H1 (cell line): ENCODE measurements around the gene CALD1. TPM values are rescaled to one million over a fixed set of nuclear protein-coding genes. Genes with fewer than 3 reads are reported as not detected.

Experiments used
- CTCF ChIA-PET: fragments of 300-600 bp; sonication (Branson Sonifier 250); formaldehyde crosslinking; loops from one replicate; lab custom pipeline; 2021; ENCODE audit not compliant: partially characterized antibody; lab: Charles Lee
- POLR2A ChIA-PET: fragments of 300-600 bp; sonication (Branson Sonifier 250); formaldehyde crosslinking; loops from one replicate; lab custom pipeline; 2021; ENCODE audit warnings: inconsistent platforms; ENCODE audit not compliant: partially characterized antibody; lab: Charles Lee
- DNase-seq, 2 experiments: peaks; one replicate each; pipeline versions ENCODE4 v3.0.0 to v3.0.0-alpha.2; 2010 to 2022; ENCODE audit warnings: low spot score in 2 of 2, low read depth in 1 of 2, mixed read lengths in 1 of 2
- FAIRE-seq: peaks from 2 replicates; lab custom pipeline; 2011; peaks lifted over from hg19 to GRCh38; lab: Jason Lieb, UNC
- H2AFZ ChIP-seq: 2 replicates; pipeline ENCODE4 v1.8.1; 2012; ENCODE audit warnings: low read length, inconsistent platforms
- H2AK5ac ChIP-seq: 2 replicates; pipeline ENCODE4 v1.6.1; 2013; ENCODE audit warnings: low read depth, low read length
- H2BK120ac ChIP-seq: replicated peaks from 2 replicates; pipeline ENCODE3; 2013; ENCODE audit warnings: low read depth, low read length, inconsistent platforms
- H2BK12ac ChIP-seq: 2 replicates; pipeline ENCODE4 v1.6.1; 2013; ENCODE audit warnings: low read depth, low read length
- H2BK15ac ChIP-seq: 2 replicates; pipeline ENCODE4 v1.6.1; 2013; ENCODE audit warnings: low read length
- H2BK20ac ChIP-seq: 2 replicates; pipeline ENCODE4 v1.6.1; 2013; ENCODE audit warnings: low read length
- H2BK5ac ChIP-seq: 2 replicates; pipeline ENCODE4 v1.6.1; 2013; ENCODE audit warnings: low read depth, low read length
- H3K14ac ChIP-seq: 2 replicates; pipeline ENCODE4 v1.6.1; 2013; ENCODE audit warnings: inconsistent platforms; ENCODE audit not compliant: insufficient read length
- H3K18ac ChIP-seq: 2 replicates; pipeline ENCODE4 v1.6.1; 2013; ENCODE audit warnings: low read length; ENCODE audit errors: extremely low read depth
- H3K23ac ChIP-seq: 2 replicates; pipeline ENCODE4 v1.6.1; 2013; ENCODE audit warnings: inconsistent platforms; ENCODE audit not compliant: insufficient read length
- H3K23me2 ChIP-seq: 2 replicates; pipeline ENCODE4 v1.6.1; 2013; ENCODE audit warnings: low read depth, low read length
- H3K27ac ChIP-seq: 2 replicates; pipeline ENCODE4 v1.6.1; 2011; ENCODE audit warnings: low read depth, low read length, inconsistent platforms
- H3K27me3 ChIP-seq, 4 experiments: replicated peaks in 1 of 4; 1 replicate in 1 of 4; 2 replicates in 3 of 4; pipeline versions ENCODE4 v1.6.1 to v1.8.1; 2011 to 2013; ENCODE audit warnings: low read length in 3 of 4, mild to moderate bottlenecking in 3 of 4, inconsistent platforms in 2 of 4, mixed read lengths in 2 of 4, moderate library complexity in 1 of 4; ENCODE audit not compliant: control insufficient read depth in 3 of 4, insufficient read depth in 3 of 4; ENCODE audit errors: extremely low read depth in 1 of 4
- H3K36me3 ChIP-seq, 4 experiments: 2 replicates each; pipeline versions ENCODE4 v1.6.1 to v1.8.1; 2011 to 2013; ENCODE audit warnings: mild to moderate bottlenecking in 4 of 4, low read length in 3 of 4, moderate library complexity in 2 of 4, control low read depth in 1 of 4, inconsistent platforms in 1 of 4; ENCODE audit not compliant: insufficient read depth in 4 of 4, control insufficient read depth in 2 of 4
- H3K4ac ChIP-seq: replicated peaks from 2 replicates; pipeline ENCODE3; 2013; ENCODE audit warnings: low read length, low read depth, mixed read lengths, inconsistent platforms; ENCODE audit not compliant: insufficient read length
- H3K4me1 ChIP-seq, 4 experiments: replicated peaks in 1 of 4; 1 replicate in 1 of 4; 2 replicates in 3 of 4; pipeline versions ENCODE4 v1.6.1 to v1.8.1; 2011 to 2013; ENCODE audit warnings: low read length in 3 of 4, inconsistent platforms in 2 of 4, mixed read lengths in 1 of 4; ENCODE audit not compliant: insufficient read depth in 4 of 4, control insufficient read depth in 3 of 4
- H3K4me2 ChIP-seq, 2 experiments: 2 replicates each; pipeline versions ENCODE4 v1.6.1 to v1.8.1; 2011 to 2013; ENCODE audit warnings: low read depth in 2 of 2, low read length in 2 of 2, control low read depth in 1 of 2, inconsistent platforms in 1 of 2, mild to moderate bottlenecking in 1 of 2; ENCODE audit not compliant: insufficient read depth in 1 of 2
- H3K4me3 ChIP-seq, 4 experiments: fragments of 200-600, 300-600 bp in 1 of 4; sonication (generic), shearing (Covaris generic), sonication (Bioruptor Twin) in 1 of 4; 2 replicates each; pipeline versions ENCODE4 v1.5.1 to v1.8.1; 2011 to 2016; ENCODE audit warnings: low read length in 4 of 4, low read depth in 3 of 4, control low read depth in 2 of 4, inconsistent platforms in 2 of 4, mild to moderate bottlenecking in 2 of 4, mixed read lengths in 1 of 4, moderate library complexity in 1 of 4; ENCODE audit not compliant: insufficient read depth in 2 of 4; ENCODE audit errors: extremely low read depth in 1 of 4
- H3K56ac ChIP-seq: replicated peaks from 2 replicates; pipeline ENCODE3; 2013; ENCODE audit warnings: low read depth, mild to moderate bottlenecking, mixed read lengths, low read length, inconsistent platforms; ENCODE audit not compliant: insufficient read length
- H3K79me1 ChIP-seq: 2 replicates; pipeline ENCODE4 v1.6.1; 2013; ENCODE audit warnings: low read depth, low read length, control low read depth
- H3K79me2 ChIP-seq, 2 experiments: 2 replicates each; pipeline versions ENCODE4 v1.6.1 to v1.8.1; 2012 to 2013; ENCODE audit warnings: low read length in 2 of 2, mild to moderate bottlenecking in 2 of 2, inconsistent platforms in 1 of 2; ENCODE audit not compliant: insufficient read depth in 2 of 2, control insufficient read depth in 1 of 2
- H3K9ac ChIP-seq, 4 experiments: replicated peaks in 1 of 4; 1 replicate in 1 of 4; 2 replicates in 3 of 4; pipeline versions ENCODE4 v1.6.1 to v1.8.1; 2011 to 2013; ENCODE audit warnings: low read depth in 3 of 4, low read length in 3 of 4, control low read depth in 2 of 4, mild to moderate bottlenecking in 2 of 4, moderate library complexity in 2 of 4, inconsistent platforms in 1 of 4; ENCODE audit errors: extremely low read depth in 1 of 4
- H3K9me3 ChIP-seq, 2 experiments: 2 replicates each; pipeline versions ENCODE4 v1.6.1 to v1.8.1; 2012 to 2013; ENCODE audit warnings: mild to moderate bottlenecking in 2 of 2, moderate library complexity in 2 of 2, control low read depth in 1 of 2, inconsistent platforms in 1 of 2, low read depth in 1 of 2, low read length in 1 of 2, mixed read lengths in 1 of 2; ENCODE audit not compliant: insufficient read depth in 2 of 2
- H4K20me1 ChIP-seq, 2 experiments: replicated peaks in 1 of 2; 2 replicates each; pipeline versions ENCODE3 to v1.8.1; 2011 to 2013; ENCODE audit warnings: inconsistent platforms in 2 of 2, low read length in 2 of 2, mild to moderate bottlenecking in 1 of 2; ENCODE audit not compliant: insufficient read depth in 2 of 2, control insufficient read depth in 1 of 2
- H4K5ac ChIP-seq: 2 replicates; pipeline ENCODE4 v1.6.1; 2013; ENCODE audit warnings: low read length, low read depth, mixed read lengths, inconsistent platforms; ENCODE audit not compliant: insufficient read length
- H4K8ac ChIP-seq: 2 replicates; pipeline ENCODE4 v1.8.0; 2013; ENCODE audit warnings: mild to moderate bottlenecking, moderate library complexity, low read length, inconsistent platforms; ENCODE audit not compliant: insufficient read depth; ENCODE audit errors: extremely low read depth
- H4K91ac ChIP-seq: replicated peaks from 2 replicates; pipeline ENCODE3; 2013; ENCODE audit warnings: low read length, mixed read lengths, inconsistent platforms; ENCODE audit not compliant: insufficient read length
- BACH1 ChIP-seq: IDR thresholded peaks from 2 replicates; pipeline ENCODE4 v1.6.1; 2012; ENCODE audit warnings: low read length, improper control_type of control experiment
- CHD1 ChIP-seq: IDR thresholded peaks from 2 replicates; pipeline ENCODE4 v1.6.1; 2012; ENCODE audit warnings: low read depth, low read length, improper control_type of control experiment
- CHD2 ChIP-seq: IDR thresholded peaks from 2 replicates; pipeline ENCODE4 v1.6.1; 2012; ENCODE audit warnings: low read length, improper control_type of control experiment
- CTBP2 ChIP-seq: IDR thresholded peaks from 2 replicates; pipeline ENCODE4 v1.7.0; 2011; ENCODE audit warnings: borderline replicate concordance, mild to moderate bottlenecking, moderate library complexity, mixed read lengths, low read length; ENCODE audit not compliant: insufficient read depth, insufficient read length
- EP300 ChIP-seq, 2 experiments: IDR thresholded peaks; 1 replicate in 1 of 2; 2 replicates in 1 of 2; pipeline ENCODE4 v1.6.1; 2011 to 2012; ENCODE audit warnings: low read depth in 2 of 2, low read length in 2 of 2, mild to moderate bottlenecking in 2 of 2, borderline replicate concordance in 1 of 2, inconsistent platforms in 1 of 2, moderate library complexity in 1 of 2
- EZH2 ChIP-seq: fragments of 200-600 bp; sonication (generic); IDR thresholded peaks from 2 replicates; pipeline ENCODE4 v1.7.1; 2012; ENCODE audit warnings: low read depth, mild to moderate bottlenecking, moderate library complexity, low read length, inconsistent platforms; ENCODE audit not compliant: severe bottlenecking
- HDAC2 ChIP-seq, 2 experiments: fragments of 300-600 bp in 1 of 2; sonication (generic) in 1 of 2; IDR thresholded peaks; 2 replicates each; pipeline ENCODE4 v1.6.1; 2011 to 2012; ENCODE audit warnings: low read depth in 2 of 2, low read length in 2 of 2, mild to moderate bottlenecking in 2 of 2, moderate library complexity in 2 of 2, borderline replicate concordance in 1 of 2, inconsistent platforms in 1 of 2
- HDAC6 ChIP-seq: IDR thresholded peaks from one replicate; pipeline ENCODE4 v1.7.1; 2012; ENCODE audit warnings: low read depth, mild to moderate bottlenecking, inconsistent platforms, low read length, moderate library complexity
- NRF1 ChIP-seq: IDR thresholded peaks from 2 replicates; pipeline ENCODE4 v1.6.1; 2011; ENCODE audit warnings: mild to moderate bottlenecking, low read depth, low read length, improper control_type of control experiment
- POLR2AphosphoS5 ChIP-seq: IDR thresholded peaks from 2 replicates; pipeline ENCODE4 v1.6.1; 2011; ENCODE audit warnings: low read depth, low read length
- SP1 ChIP-seq: IDR thresholded peaks from 2 replicates; pipeline ENCODE4 v1.6.1; 2011; ENCODE audit warnings: low read depth, low read length
- SRF ChIP-seq: IDR thresholded peaks from 2 replicates; pipeline ENCODE4 v1.6.1; 2011; ENCODE audit warnings: mild to moderate bottlenecking, low read depth, low read length, moderate library complexity
- SUZ12 ChIP-seq: fragments of 200-600 bp; sonication (generic); IDR thresholded peaks from 2 replicates; pipeline ENCODE4 v1.6.1; 2012; ENCODE audit warnings: mild to moderate bottlenecking, inconsistent platforms, low read length, moderate library complexity, mixed read lengths
- WGBS, 2 experiments: shearing (Covaris generic) in 1 of 2; methylation state at CpG; one replicate each; pipeline versions ENCODE4 v1.1.6 to v1.1.7; 2013 to 2015; ENCODE audit warnings: low lambda C conversion rate in 2 of 2, mixed read lengths in 2 of 2, inconsistent platforms in 1 of 2, low coverage in 1 of 2, missing lambda C conversion rate in 1 of 2; ENCODE audit not compliant: insufficient replicate concordance in 2 of 2, insufficient coverage in 1 of 2, insufficient read length in 1 of 2; ENCODE audit errors: extremely low coverage in 1 of 2, missing lambda C conversion rate in 1 of 2; 5-methylcytosine and 5-hydroxymethylcytosine counted together
- polyA plus RNA-seq, 7 experiments: library from polyadenylated mRNA; depleted of rRNA in 3 of 7; stranded (reverse) in 5 of 7; unstranded in 2 of 7; fragments of >200 nt in 5 of 7; fragments of 200-250 nt in 2 of 7; gene quantifications; 1 replicate in 5 of 7; 2 replicates in 1 of 7; 4 replicates in 1 of 7; pipeline versions ENCODE4 v1.2.1 to v1.2.3, GENCODE V29; 2011 to 2013; ENCODE audit warnings: missing spikeins in 2 of 7, mixed read lengths in 2 of 7
- total RNA-seq: library from RNA; stranded (reverse); fragmentation: NEBNext Ultra II Directional; extraction: Animal tissue kit (Norgen Biotek cat#: 25700); gene quantifications from 2 replicates; pipeline ENCODE4 v1.2.1, GENCODE V29; 2021
- TF ChIP-seq, protein P1 (sequence below): IDR thresholded peaks from 2 replicates; pipeline ENCODE4 v1.6.1; 2012; ENCODE audit warnings: inconsistent platforms

CALD1 gene
- total and polyA plus RNA-seq, 2 of the 8 experiments (the other 6 are each of a cell fraction or from before 2014, with no cell fraction given), result 34.3 to 177 TPM

DNA sequence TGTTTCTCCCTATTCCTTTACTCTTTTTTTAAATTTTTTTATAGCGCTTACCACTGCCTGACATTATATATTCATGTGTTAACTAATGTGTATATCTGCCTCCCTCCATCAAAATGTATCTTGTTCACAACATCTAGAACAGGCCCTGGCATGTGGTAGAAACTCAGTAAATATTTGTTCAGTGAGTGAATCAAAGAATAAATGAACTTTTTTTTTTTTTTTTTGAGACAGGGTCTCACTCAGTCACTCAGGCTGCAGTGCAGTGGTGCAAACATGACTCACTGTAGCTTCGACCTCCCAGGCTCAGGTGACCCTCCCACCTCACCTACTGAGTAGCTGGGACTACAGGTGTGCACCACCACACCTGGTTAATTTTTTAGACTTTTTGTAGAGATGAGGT lies 7.5 kb upstream of the CALD1 start:
- WGBS, 2 experiments, result 84% methylated on average over 2 of the region's 2 CpGs; no CpG with 5 or more reads in 1 of the 2 experiments
- H3K4ac ChIP-seq, result no peak overlapping the region
- no peak overlapping the region for H4K5ac ChIP-seq
- H3K79me2 ChIP-seq, result no peaks in the 10 kb centered on the region
- no peak overlapping the region for H3K23ac ChIP-seq
- no peak overlapping the region for H3K14ac ChIP-seq
- H4K20me1 ChIP-seq, result no peaks in the 10 kb centered on the region
- peaks cover 0 to 2% (median 0%) of the 10 kb centered on the region in 4 experiments; a peak in 1 of 7 replicates for H3K4me1 ChIP-seq
- ChIA-PET POLR2A (no interaction called here), CTCF (no interaction called here)
- H3K23me2 ChIP-seq, result no peaks in the 10 kb centered on the region; the same call in 1 of the 2 replicates
- H3K9me3 ChIP-seq, result no peaks in the 10 kb centered on the region
- DNase-seq, result no peak
- no peak overlapping the region for H3K9ac ChIP-seq
- no peak overlapping the region for H4K91ac ChIP-seq
- no peak overlapping the region for H4K8ac ChIP-seq
- no peak overlapping the region for H2BK15ac ChIP-seq
- no peak overlapping the region; the same call in 1 of the 2 replicates for H2BK12ac ChIP-seq
- no peaks in the 10 kb centered on the region for H3K36me3 ChIP-seq
- H2BK20ac ChIP-seq, result no peak overlapping the region
- H3K79me1 ChIP-seq, result no peaks in the 10 kb centered on the region
- no peak overlapping the region for H2AFZ ChIP-seq
- no peak for FAIRE-seq
- H2AK5ac ChIP-seq, result 0 out of 2 replicates have a peak overlapping the region, but pooled peaks have one; percentile 53
- no peak overlapping the region for H3K18ac ChIP-seq
- H3K56ac ChIP-seq, result no peak overlapping the region
- no peaks in the 10 kb centered on the region; a peak in 1 of 7 replicates for H3K27me3 ChIP-seq
- H3K27ac ChIP-seq, result no peak overlapping the region
- no peak overlapping the region for H2BK120ac ChIP-seq
- H2BK5ac ChIP-seq, result no peak overlapping the region
- no peak overlapping the region for H3K4me3 ChIP-seq
- no peak overlapping the region for H3K4me2 ChIP-seq
- no peak for TF ChIP-seq HDAC2 (IDR thresholded peaks at IDR 0.05; ENCODE audit: borderline replicate concordance in 1 of 2, low read depth in 2 of 2, low read length in 2 of 2)
- TF ChIP-seq SRF, result no peak
- no peak for TF ChIP-seq POLR2AphosphoS5
- TF ChIP-seq, protein P1, sequence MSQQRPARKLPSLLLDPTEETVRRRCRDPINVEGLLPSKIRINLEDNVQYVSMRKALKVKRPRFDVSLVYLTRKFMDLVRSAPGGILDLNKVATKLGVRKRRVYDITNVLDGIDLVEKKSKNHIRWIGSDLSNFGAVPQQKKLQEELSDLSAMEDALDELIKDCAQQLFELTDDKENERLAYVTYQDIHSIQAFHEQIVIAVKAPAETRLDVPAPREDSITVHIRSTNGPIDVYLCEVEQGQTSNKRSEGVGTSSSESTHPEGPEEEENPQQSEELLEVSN, result no peak
- no peak for TF ChIP-seq CTBP2
- no peak for TF ChIP-seq BACH1
- no peak for TF ChIP-seq NRF1
- TF ChIP-seq SUZ12, result no peak
- no peak for TF ChIP-seq EP300 (IDR thresholded peaks at IDR 0.05; ENCODE audit: borderline replicate concordance in 1 of 2, low read depth in 2 of 2, low read length in 2 of 2)
- TF ChIP-seq EZH2, result no peak
- no peak for TF ChIP-seq SP1
- no peak for TF ChIP-seq CHD1
- TF ChIP-seq CHD2, result no peak
- no peak for TF ChIP-seq HDAC6
